ENCODE data around the gene PDE1A. TPM values are rescaled to one million over a fixed set of nuclear protein-coding genes. Genes with fewer than 3 reads are reported as not detected.

PDE1A gene
- total RNA-seq, 1 experiment from 2014 or later: 0.15 TPM

DNA sequence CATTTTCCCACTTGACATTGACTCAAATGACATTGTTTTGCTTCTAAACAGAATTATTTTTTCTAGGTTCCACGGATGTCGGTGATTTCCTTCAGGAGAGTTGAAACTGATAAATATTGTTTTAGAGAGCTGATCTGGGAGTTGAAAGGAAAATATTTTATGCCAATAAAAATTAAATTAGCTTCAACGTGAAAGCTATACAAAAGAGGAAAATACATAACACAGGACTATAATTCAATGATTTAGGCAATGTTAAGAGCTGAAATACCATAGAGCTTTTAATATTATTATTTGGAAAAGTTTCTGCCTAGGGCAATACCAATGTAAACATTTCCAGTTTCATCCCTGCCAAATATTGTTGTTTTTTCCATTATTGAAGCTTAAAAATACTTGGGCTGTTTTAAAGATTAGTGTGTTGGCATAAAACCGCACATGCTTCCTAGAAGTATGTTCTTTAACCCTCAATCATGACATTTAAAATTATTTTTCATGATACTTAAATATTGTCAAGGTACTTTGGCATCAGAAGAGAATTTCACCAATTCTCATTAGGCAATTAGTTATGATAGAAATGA is 18.6 kb upstream of the PDE1A start:
- H3K9me3 ChIP-seq (ENCODE audit: low read length): no peaks in the 10 kb centered on the region
- DNase-seq: no peak
- no peak overlapping the region for H3K27ac ChIP-seq (ENCODE audit: low read length)
- no peaks in the 10 kb centered on the region for H3K9me2 ChIP-seq (replicated peaks; ENCODE audit: insufficient read depth, low read length)
- no peak overlapping the region for H2AFZ ChIP-seq (ENCODE audit: low read length)
- no peak overlapping the region for H3K4me3 ChIP-seq (ENCODE audit: low read length)
- no peaks in the 10 kb centered on the region for H3K27me3 ChIP-seq (ENCODE audit: low read length)
- H3K4me1 ChIP-seq (ENCODE audit: low read length): no peaks in the 10 kb centered on the region
- H3K36me3 ChIP-seq (ENCODE audit: insufficient read depth, low read length): no peaks in the 10 kb centered on the region
- no peak overlapping the region for H3K9ac ChIP-seq (ENCODE audit: low read length)
- H3K79me2 ChIP-seq (ENCODE audit: low read length): no peaks in the 10 kb centered on the region
- no peak overlapping the region for H3K4me2 ChIP-seq (ENCODE audit: low read depth, low read length, poor library complexity, severe bottlenecking)
- H4K20me1 ChIP-seq (ENCODE audit: insufficient read depth, low read depth, low read length): no peaks in the 10 kb centered on the region

DNA sequence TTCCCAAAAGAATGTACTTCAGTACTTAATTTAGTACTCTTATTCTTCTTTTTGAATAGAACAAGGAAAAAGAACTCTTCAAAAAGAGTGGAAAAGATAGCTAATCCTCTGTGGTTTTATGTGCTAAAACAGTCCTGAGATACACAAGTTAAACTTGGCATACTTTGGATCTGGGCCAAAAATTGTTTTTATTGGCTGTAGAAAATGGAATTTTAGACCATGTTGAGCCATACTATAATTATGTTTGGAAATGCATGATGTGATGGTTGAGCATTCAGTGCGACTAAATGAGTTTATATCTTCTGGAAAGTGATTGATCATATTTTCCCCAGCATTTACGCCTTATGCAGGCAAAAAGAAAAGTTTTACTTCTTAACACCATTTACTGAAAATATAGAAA is 18.0 kb upstream of the PDE1A start:
- H3K4me2 ChIP-seq (ENCODE audit: low read depth, low read length, poor library complexity, severe bottlenecking): no peak overlapping the region

DNA sequence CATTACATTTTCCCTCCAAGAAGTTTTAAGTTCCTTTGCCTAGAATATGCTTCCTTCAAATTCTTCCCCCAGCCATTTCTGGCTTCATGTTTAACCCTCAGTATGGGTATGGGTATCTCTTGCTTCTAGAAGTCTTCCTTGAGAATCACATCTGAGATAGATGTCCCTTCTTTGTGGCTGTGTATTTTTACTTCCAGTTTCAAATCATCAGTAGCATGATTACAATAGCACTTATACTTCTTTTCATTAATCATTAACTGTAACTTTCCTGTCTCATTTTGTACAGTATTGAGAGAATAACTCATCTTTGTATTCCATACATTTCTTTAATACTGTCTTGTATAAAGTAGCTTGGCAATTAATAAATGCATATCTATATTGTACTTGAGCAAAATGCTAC is 17.3 kb upstream of the PDE1A start:
- no peaks in the 10 kb centered on the region for H3K9me2 ChIP-seq (replicated peaks; ENCODE audit: insufficient read depth, low read length)
- no peak overlapping the region for H3K9ac ChIP-seq (ENCODE audit: low read length)
- no peaks in the 10 kb centered on the region for H3K4me1 ChIP-seq (ENCODE audit: low read length)
- H3K4me3 ChIP-seq (ENCODE audit: low read length): no peak overlapping the region
- no peaks in the 10 kb centered on the region for H4K20me1 ChIP-seq (ENCODE audit: insufficient read depth, low read depth, low read length)
- no peaks in the 10 kb centered on the region for H3K79me2 ChIP-seq (ENCODE audit: low read length)
- no peak overlapping the region for H2AFZ ChIP-seq (ENCODE audit: low read length)
- DNase-seq: no peak
- H3K9me3 ChIP-seq (ENCODE audit: low read length): no peaks in the 10 kb centered on the region
- H3K27me3 ChIP-seq (ENCODE audit: low read length): no peaks in the 10 kb centered on the region
- no peaks in the 10 kb centered on the region for H3K36me3 ChIP-seq (ENCODE audit: insufficient read depth, low read length)
- H3K27ac ChIP-seq (ENCODE audit: low read length): no peak overlapping the region
- H3K4me2 ChIP-seq (ENCODE audit: low read depth, low read length, poor library complexity, severe bottlenecking): no peak overlapping the region

More for the DNA sequence above, 18.0 kb upstream of the PDE1A start:
- Histone ChIP-seq H2AFZ (ENCODE audit: low read length) (no peak overlapping the region), H3K4me1 (ENCODE audit: low read length) (no peaks in the 10 kb centered on the region), H3K4me3 (ENCODE audit: low read length) (no peak overlapping the region), H3K79me2 (ENCODE audit: low read length) (no peaks in the 10 kb centered on the region), H3K9ac (ENCODE audit: low read length) (no peak overlapping the region), H3K27ac (ENCODE audit: low read length) (no peak overlapping the region), H3K27me3 (ENCODE audit: low read length) (no peaks in the 10 kb centered on the region), H4K20me1 (ENCODE audit: insufficient read depth, low read depth, low read length) (no peaks in the 10 kb centered on the region), H3K9me2 (replicated peaks; ENCODE audit: insufficient read depth, low read length) (no peaks in the 10 kb centered on the region), H3K9me3 (ENCODE audit: low read length) (no peaks in the 10 kb centered on the region), H3K36me3 (ENCODE audit: insufficient read depth, low read length) (no peaks in the 10 kb centered on the region)
- no peak for DNase-seq

DNA sequence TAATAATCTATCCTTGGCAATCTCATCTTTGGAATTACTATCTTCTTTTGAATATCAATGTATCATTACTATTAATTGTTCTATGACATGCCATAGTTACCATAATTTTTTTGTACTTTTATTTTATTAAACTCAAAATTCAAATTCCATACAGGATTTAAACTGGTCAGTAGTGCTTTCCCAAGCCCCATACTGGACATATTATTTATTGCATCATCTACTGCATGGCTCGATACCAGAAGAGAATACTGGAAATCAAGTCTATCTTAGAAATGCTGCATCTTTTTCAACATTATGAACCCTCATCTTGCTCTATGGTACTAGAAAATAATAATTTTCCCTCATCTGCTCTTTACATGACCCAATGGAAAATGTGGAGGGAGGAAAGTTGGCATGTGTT is 9.4 kb upstream of the PDE1A start:
- Histone ChIP-seq H2AFZ (ENCODE audit: low read length) (no peak overlapping the region), H3K4me1 (ENCODE audit: low read length) (no peaks in the 10 kb centered on the region), H3K9me2 (replicated peaks; ENCODE audit: insufficient read depth, low read length) (no peaks in the 10 kb centered on the region), H3K27me3 (ENCODE audit: low read length) (no peaks in the 10 kb centered on the region), H3K79me2 (ENCODE audit: low read length) (no peaks in the 10 kb centered on the region), H3K36me3 (ENCODE audit: insufficient read depth, low read length) (no peaks in the 10 kb centered on the region), H3K27ac (ENCODE audit: low read length) (no peak overlapping the region), H3K4me2 (ENCODE audit: low read depth, low read length, poor library complexity, severe bottlenecking) (no peak overlapping the region), H3K4me3 (ENCODE audit: low read length) (no peak overlapping the region), H4K20me1 (ENCODE audit: insufficient read depth, low read depth, low read length) (no peaks in the 10 kb centered on the region), H3K9ac (ENCODE audit: low read length) (no peak overlapping the region), H3K9me3 (ENCODE audit: low read length) (no peaks in the 10 kb centered on the region)
- no peak for DNase-seq

DNA sequence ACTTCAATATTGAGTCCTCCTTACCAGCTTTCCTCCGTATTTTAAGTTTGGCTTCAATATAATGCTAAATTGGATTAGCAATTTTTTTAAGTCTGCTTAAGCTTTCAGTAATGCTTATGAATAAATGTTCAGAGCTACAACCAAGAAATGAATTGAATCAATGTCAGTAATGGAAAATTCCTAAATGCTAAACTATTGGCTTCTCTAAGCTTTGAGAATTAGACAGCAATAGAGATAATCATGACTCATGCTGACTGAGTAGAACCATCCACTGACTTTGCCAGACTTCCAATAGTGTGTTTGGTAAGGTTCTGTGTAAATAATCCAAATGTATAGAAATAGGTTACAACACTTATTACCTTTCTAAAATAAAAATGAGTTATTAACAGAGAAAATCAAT is 8.9 kb upstream of the PDE1A start:
- H2AFZ ChIP-seq (ENCODE audit: low read length): no peak overlapping the region
- H3K27me3 ChIP-seq (ENCODE audit: low read length): no peaks in the 10 kb centered on the region
- DNase-seq: no peak

DNA sequence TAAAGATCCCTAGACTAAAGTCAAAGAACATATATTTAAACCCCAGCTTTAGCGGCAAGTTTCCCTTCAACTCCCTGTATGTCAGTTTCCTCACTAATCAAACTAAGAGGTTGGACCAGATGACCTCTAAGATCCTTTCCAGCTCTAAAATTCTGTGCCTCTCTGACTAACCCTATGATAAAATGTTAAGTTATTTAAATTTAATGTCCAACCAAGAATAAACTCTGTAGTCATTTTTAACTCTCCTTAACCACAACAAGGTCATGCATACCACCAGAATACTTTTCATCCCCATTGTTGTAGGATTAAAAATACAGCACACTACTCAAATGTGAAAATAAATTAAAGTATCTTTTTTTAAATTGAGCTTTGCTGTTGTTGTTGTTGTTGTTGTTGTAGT is 5.2 kb upstream of the PDE1A start:
- H3K4me1 ChIP-seq (ENCODE audit: low read length): no peaks in the 10 kb centered on the region
- H2AFZ ChIP-seq (ENCODE audit: low read length): no peak overlapping the region
- H3K4me3 ChIP-seq (ENCODE audit: low read length): no peak overlapping the region
- H3K9me3 ChIP-seq (ENCODE audit: low read length): no peaks in the 10 kb centered on the region
- H3K27me3 ChIP-seq (ENCODE audit: low read length): no peaks in the 10 kb centered on the region
- H3K9me2 ChIP-seq (replicated peaks; ENCODE audit: insufficient read depth, low read length): no peaks in the 10 kb centered on the region
- H3K36me3 ChIP-seq (ENCODE audit: insufficient read depth, low read length): no peaks in the 10 kb centered on the region
- H3K9ac ChIP-seq (ENCODE audit: low read length): no peak overlapping the region
- H3K4me2 ChIP-seq (ENCODE audit: low read depth, low read length, poor library complexity, severe bottlenecking): no peak overlapping the region
- no peak for DNase-seq
- H3K79me2 ChIP-seq (ENCODE audit: low read length): no peaks in the 10 kb centered on the region
- no peaks in the 10 kb centered on the region for H4K20me1 ChIP-seq (ENCODE audit: insufficient read depth, low read depth, low read length)
- no peak overlapping the region for H3K27ac ChIP-seq (ENCODE audit: low read length)

More for the DNA sequence above, 8.9 kb upstream of the PDE1A start:
- Histone ChIP-seq H4K20me1 (ENCODE audit: insufficient read depth, low read depth, low read length) (no peaks in the 10 kb centered on the region), H3K4me1 (ENCODE audit: low read length) (no peaks in the 10 kb centered on the region), H3K4me3 (ENCODE audit: low read length) (no peak overlapping the region), H3K27ac (ENCODE audit: low read length) (no peak overlapping the region), H3K4me2 (ENCODE audit: low read depth, low read length, poor library complexity, severe bottlenecking) (no peak overlapping the region), H3K79me2 (ENCODE audit: low read length) (no peaks in the 10 kb centered on the region), H3K9me2 (replicated peaks; ENCODE audit: insufficient read depth, low read length) (no peaks in the 10 kb centered on the region), H3K9me3 (ENCODE audit: low read length) (no peaks in the 10 kb centered on the region), H3K9ac (ENCODE audit: low read length) (no peak overlapping the region), H3K36me3 (ENCODE audit: insufficient read depth, low read length) (no peaks in the 10 kb centered on the region)

DNA sequence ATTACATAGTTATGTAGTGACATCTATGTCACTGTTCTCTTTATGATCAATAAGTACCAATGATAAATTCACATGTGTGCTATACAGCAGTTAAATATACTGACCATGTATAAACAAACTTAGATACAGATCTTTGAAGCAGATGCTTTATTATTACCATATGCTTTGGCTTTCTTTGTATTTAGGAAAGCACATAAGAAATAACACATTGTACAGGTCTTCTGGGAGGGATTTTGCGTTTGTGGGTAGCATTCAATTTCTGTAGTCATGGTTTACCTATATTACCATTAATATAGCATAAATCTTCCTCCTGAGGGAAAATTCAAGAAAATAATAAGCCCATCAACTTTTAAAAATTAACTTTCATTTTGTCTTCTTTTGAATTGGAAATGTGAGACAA is 1.6 kb upstream of the PDE1A start:
- H2AFZ ChIP-seq (ENCODE audit: low read length): no peak overlapping the region
- no peaks in the 10 kb centered on the region for H3K79me2 ChIP-seq (ENCODE audit: low read length)
- no peaks in the 10 kb centered on the region for H4K20me1 ChIP-seq (ENCODE audit: insufficient read depth, low read depth, low read length)
- H3K36me3 ChIP-seq (ENCODE audit: insufficient read depth, low read length): no peaks in the 10 kb centered on the region
- H3K4me2 ChIP-seq (ENCODE audit: low read depth, low read length, poor library complexity, severe bottlenecking): no peak overlapping the region
- no peaks in the 10 kb centered on the region for H3K4me1 ChIP-seq (ENCODE audit: low read length)
- no peaks in the 10 kb centered on the region for H3K9me3 ChIP-seq (ENCODE audit: low read length)
- H3K4me3 ChIP-seq (ENCODE audit: low read length): no peak overlapping the region
- no peak overlapping the region for H3K9ac ChIP-seq (ENCODE audit: low read length)
- no peak for DNase-seq
- no peak overlapping the region for H3K27ac ChIP-seq (ENCODE audit: low read length)
- H3K27me3 ChIP-seq (ENCODE audit: low read length): no peaks in the 10 kb centered on the region
- H3K9me2 ChIP-seq (replicated peaks; ENCODE audit: insufficient read depth, low read length): no peaks in the 10 kb centered on the region

DNA sequence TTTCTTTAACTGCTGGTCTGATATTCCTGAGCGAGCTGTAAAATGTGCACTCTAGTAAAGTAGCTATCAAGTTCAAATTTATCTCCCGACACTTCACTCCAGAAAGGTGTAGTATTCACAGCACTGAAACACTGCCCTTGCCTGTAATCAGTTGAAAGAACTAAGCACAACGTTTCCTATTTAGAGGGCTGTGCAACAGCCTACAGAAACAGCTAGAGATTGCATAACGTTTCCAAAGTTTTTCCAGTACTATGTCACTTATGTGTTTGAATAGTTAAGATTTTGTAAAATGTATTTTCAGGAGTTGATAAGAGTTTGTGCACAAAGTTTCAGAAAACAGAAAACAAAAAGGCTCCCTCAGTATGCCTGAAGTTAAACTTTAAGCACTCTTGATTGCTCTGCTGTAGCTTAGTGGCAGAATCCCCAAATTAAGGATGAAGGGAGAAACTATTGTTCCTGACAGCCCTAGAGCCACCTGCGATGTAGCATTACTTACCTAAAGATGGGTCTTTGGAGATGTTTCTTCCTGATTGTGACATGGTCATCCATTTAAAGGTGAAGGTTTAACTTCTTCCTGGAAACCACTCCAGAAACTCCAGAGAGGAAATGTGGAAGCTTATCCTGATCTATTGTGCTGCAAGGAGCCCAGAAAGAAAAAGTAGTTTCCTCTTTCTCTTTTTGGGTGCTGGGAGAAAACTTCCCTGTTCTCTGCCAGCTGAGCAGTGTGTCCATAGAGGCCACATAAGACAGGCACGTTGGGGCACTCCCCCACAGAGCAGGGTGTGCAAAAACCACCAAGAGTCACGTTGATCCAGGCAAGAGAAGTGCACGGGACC is 536 bp downstream of the PDE1A start:
- no peak for DNase-seq
- Histone ChIP-seq H3K27ac (ENCODE audit: low read length) (no peak overlapping the region), H3K4me2 (ENCODE audit: low read depth, low read length, poor library complexity, severe bottlenecking) (no peak overlapping the region), H3K9ac (ENCODE audit: low read length) (no peak overlapping the region), H3K4me3 (ENCODE audit: low read length) (no peak overlapping the region), H4K20me1 (ENCODE audit: insufficient read depth, low read depth, low read length) (no peaks in the 10 kb centered on the region), H3K79me2 (ENCODE audit: low read length) (no peaks in the 10 kb centered on the region), H3K4me1 (ENCODE audit: low read length) (no peaks in the 10 kb centered on the region), H3K36me3 (ENCODE audit: insufficient read depth, low read length) (no peaks in the 10 kb centered on the region), H2AFZ (ENCODE audit: low read length) (no peak overlapping the region), H3K9me2 (replicated peaks; ENCODE audit: insufficient read depth, low read length) (no peaks in the 10 kb centered on the region), H3K9me3 (ENCODE audit: low read length) (no peaks in the 10 kb centered on the region), H3K27me3 (ENCODE audit: low read length) (no peaks in the 10 kb centered on the region)

Data from Karpas-422 (cell line).